Astrocyte of the spinal cord (primary cell): Measurements from ENCODE around the gene LRBA.
"Not testable (repeated sequence)": the region's sequence is repeated elsewhere in the genome, so short reads cannot be mapped to it uniquely, and the experiment has no call there.

Experiments
- DNase-seq: peaks from one replicate; pipeline ENCODE4 v3.0.0; 2011; ENCODE audit warnings: low read depth, low spot score
- H3K4me3 ChIP-seq: 2 replicates; pipeline ENCODE4 v1.5.1; 2011; ENCODE audit warnings: low read depth, mild to moderate bottlenecking, low read length, moderate library complexity
- CTCF ChIP-seq: IDR thresholded peaks from 2 replicates; pipeline ENCODE4 v1.5.1; 2012; ENCODE audit warnings: low read depth, mild to moderate bottlenecking, low read length, inconsistent platforms
- in situ Hi-C: cut with HindIII; loops from 2 replicates; pipeline ENCODE4 v1.10.0; 2017; ENCODE audit warnings: low sequenced_read_pairs

LRBA gene

GRCh38 chr4:150931005-150931404, 84.1 kb downstream of the LRBA start:
- in situ Hi-C loops, result no loop called here
- no peak for TF ChIP-seq CTCF
- no peak overlapping the region for H3K4me3 ChIP-seq
- no peak for DNase-seq

- H3K4me3 ChIP-seq, result no peak overlapping the region
- TF ChIP-seq CTCF, result no peak
- no peak for DNase-seq
- in situ Hi-C loops, result no loop called here
Measured at GRCh38 chr4:150923945-150924344, 91.1 kb downstream of the LRBA start.

- DNase-seq, H3K4me3 ChIP-seq, in situ Hi-C loops: not testable (repeated sequence)
Measured at GRCh38 chr4:150921486-150921885, 93.6 kb downstream of the LRBA start.

GRCh38 chr4:150918562-150918961, 96.5 kb downstream of the LRBA start:
- H3K4me3 ChIP-seq, DNase-seq, in situ Hi-C loops: not testable (repeated sequence)

GRCh38 chr4:150911326-150911725, 103.8 kb downstream of the LRBA start:
- no peak for DNase-seq
- in situ Hi-C loops, result no loop called here
- no peak for TF ChIP-seq CTCF
- H3K4me3 ChIP-seq, result no peak overlapping the region

- no peak overlapping the region for H3K4me3 ChIP-seq
- DNase-seq, result no peak
- in situ Hi-C loops, result no loop called here
- TF ChIP-seq CTCF, result no peak
Measured at GRCh38 chr4:150909116-150909515, 106.0 kb downstream of the LRBA start.

GRCh38 chr4:150906987-150907633, 108.0 kb downstream of the LRBA start:
- no peak for DNase-seq
- H3K4me3 ChIP-seq, result no peak overlapping the region
- TF ChIP-seq CTCF, result no peak
- in situ Hi-C loops, result no loop called here

- in situ Hi-C loops, result no loop called here
- TF ChIP-seq CTCF, result no peak
- DNase-seq, result no peak
- no peak overlapping the region for H3K4me3 ChIP-seq
Measured at GRCh38 chr4:150904671-150905070, 110.4 kb downstream of the LRBA start.
